Body of pancreas (tissue), 4 donors: ENCODE measurements around the gene LPP.

Source experiments
- CTCF ChIP-seq, 7 experiments: fragments of 450-650 bp in 4 of 7; fragments of 200-600 bp in 3 of 7; sonication (generic) in 3 of 7; IDR thresholded peaks; one replicate each; pipeline ENCODE4 v1.5.1; 2016 to 2019; ENCODE audit warnings: antibody characterized with exemption in 7 of 7
- POLR2A ChIP-seq, 3 donors: fragments of 450-650 bp; IDR thresholded peaks; one replicate each; pipeline ENCODE4 v1.6.1; 2016; ENCODE audit warnings: antibody characterized with exemption in 3 of 3, mild to moderate bottlenecking in 2 of 3

DNA sequence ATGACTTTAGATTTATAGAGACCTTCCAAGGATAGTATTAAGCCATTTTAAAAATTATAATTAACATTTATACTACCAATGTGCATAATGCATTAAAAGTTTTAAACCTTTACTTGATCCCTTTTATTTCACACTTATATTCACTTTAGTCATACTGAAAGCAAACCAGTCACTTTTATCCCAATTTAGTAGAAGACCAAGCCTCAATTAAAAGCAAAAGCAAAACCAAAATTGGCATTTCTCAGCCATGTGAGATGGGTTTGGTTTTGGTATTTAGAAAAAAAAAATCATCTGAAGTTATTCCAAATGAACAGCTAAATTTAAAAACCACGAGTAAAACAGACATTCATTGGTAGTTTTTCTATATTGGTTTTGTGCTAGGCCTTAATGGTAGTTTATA lies 249.4 kb downstream of the LPP start:
- TF ChIP-seq CTCF (IDR thresholded peaks at IDR 0.05) (no peak), POLR2A (IDR thresholded peaks at IDR 0.05) (no peak)
